Measurements from ENCODE around the gene RNASEH2A.

RNASEH2A gene

DNA sequence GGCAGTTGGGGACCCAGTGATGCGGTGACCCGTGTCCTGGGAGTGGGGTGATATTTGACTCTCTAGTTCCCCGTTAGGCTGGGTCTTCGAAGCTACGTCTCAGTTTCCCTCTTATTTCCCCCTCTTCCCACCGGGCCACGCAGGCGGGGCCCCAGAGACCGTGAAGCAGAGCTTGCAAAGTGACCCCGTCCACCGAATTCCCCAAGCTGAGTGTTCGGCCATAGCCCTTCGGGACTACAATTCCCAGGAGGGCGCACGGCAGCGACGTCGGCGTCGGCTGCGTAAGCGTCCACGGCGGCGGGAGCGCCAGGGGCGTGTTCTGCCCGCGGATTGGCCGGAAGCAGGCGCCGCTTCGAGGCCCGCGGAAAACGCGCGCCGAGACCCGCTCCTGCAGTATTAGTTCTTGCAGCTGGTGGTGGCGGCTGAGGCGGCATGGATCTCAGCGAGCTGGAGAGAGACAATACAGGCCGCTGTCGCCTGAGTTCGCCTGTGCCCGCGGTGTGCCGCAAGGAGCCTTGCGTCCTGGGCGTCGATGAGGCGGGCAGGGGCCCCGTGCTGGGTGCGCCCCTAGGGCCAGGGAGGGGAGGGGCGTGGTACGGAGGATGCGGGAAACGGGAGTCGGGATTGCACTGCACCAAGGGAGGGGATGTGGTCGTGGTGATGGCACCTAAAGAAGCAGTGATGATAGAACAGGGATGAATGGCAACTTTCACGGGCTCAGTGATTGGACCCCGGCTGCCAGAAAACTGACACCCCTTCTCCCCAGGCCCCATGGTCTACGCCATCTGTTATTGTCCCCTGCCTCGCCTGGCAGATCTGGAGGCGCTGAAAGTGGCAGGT is at the start of gene RNASEH2A:
RNASEH2A (plus strand) TSS at position 343 of the 840 bp plus-strand sequence; CDS start at position 433, 90 bp downstream.
- H3K4me3 Mint-ChIP-seq = peak within 1 kb of the TSS; percentile 88
- peaks cover 17% of the 10 kb centered on the region for H3K4me1 Mint-ChIP-seq
- ATAC-seq (ENCODE audit: low read depth) = peak; percentile 90
- H3K27ac Mint-ChIP-seq = peak within 1 kb of the TSS; percentile 89
- peaks cover 2% of the 10 kb centered on the region for H3K27me3 Mint-ChIP-seq
- H3K9me3 Mint-ChIP-seq = no peaks in the 10 kb centered on the region
- peak; percentile 85 for DNase-seq (ENCODE audit: low spot score in 2 of 2)
- H3K36me3 Mint-ChIP-seq = peaks cover 3% of the 10 kb centered on the region

DNA sequence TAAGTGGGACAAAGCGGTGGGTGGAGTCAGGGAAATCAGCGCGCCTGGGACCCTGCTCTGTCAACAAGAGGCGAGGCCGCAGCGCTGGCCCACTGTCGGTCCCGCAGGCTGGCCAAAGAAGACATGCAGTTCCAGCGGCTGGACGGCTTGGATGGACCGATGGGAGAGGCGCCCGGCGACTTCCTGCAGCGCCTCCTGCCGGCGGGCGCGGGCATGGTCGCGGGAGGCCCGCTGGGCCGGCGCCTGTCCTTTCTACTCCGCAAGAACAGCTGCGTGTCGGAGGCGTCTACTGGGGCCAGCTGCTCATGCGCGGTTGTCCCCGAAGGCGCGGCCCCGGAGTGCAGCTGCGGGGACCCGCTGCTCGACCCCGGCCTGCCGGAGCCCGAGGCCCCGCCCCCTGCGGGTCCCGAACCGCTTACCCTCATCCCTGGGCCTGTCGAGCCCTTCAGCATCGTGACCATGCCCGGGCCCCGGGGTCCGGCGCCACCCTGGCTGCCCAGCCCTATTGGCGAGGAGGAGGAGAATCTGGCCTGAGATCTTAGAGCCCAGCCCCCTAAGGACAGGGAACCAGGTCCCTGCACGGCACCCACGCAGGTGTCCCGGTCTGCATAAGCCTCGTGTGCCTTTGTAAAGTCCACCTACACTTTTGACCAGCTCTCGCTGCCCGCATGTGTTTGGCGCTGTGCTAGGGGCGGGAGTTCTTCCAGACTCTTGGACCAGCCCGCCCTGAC is 48.7 kb upstream of the RNASEH2A start:
- Mint-ChIP-seq H3K4me3 (peak overlapping the region; percentile 32), H3K4me1 (no peaks in the 10 kb centered on the region), H3K27me3 (peaks cover 18% of the 10 kb centered on the region), H3K9me3 (no peaks in the 10 kb centered on the region), H3K27ac (no peak overlapping the region), H3K36me3 (no peaks in the 10 kb centered on the region)
- DNase-seq (ENCODE audit: low spot score in 2 of 2) (peak; percentile 63 to 75), ATAC-seq (ENCODE audit: low read depth) (peak; percentile 74)

GRCh38 chr19:12759686-12760085 is 46.7 kb upstream of the RNASEH2A start:
- no peak for DNase-seq (ENCODE audit: low spot score in 2 of 2)
- Mint-ChIP-seq H3K27ac (no peak overlapping the region), H3K9me3 (no peaks in the 10 kb centered on the region), H3K4me3 (no peak overlapping the region), H3K27me3 (peaks cover 13% of the 10 kb centered on the region), H3K4me1 (no peaks in the 10 kb centered on the region), H3K36me3 (no peaks in the 10 kb centered on the region)
- no peak for ATAC-seq (ENCODE audit: low read depth)

GRCh38 chr19:12763100-12763499 is 43.3 kb upstream of the RNASEH2A start:
- ATAC-seq (ENCODE audit: low read depth) (no peak), DNase-seq (ENCODE audit: low spot score in 2 of 2) (no peak)
- no peaks in the 10 kb centered on the region for H3K36me3 Mint-ChIP-seq
- H3K27ac Mint-ChIP-seq = no peak overlapping the region
- no peaks in the 10 kb centered on the region for H3K9me3 Mint-ChIP-seq
- peaks cover 1% of the 10 kb centered on the region for H3K27me3 Mint-ChIP-seq
- H3K4me1 Mint-ChIP-seq = peaks cover 5% of the 10 kb centered on the region
- no peak overlapping the region for H3K4me3 Mint-ChIP-seq

- DNase-seq (ENCODE audit: low spot score in 2 of 2) (no peak), ATAC-seq (ENCODE audit: low read depth) (no peak)
- H3K4me1 Mint-ChIP-seq = peaks cover 7% of the 10 kb centered on the region
- H3K36me3 Mint-ChIP-seq = no peaks in the 10 kb centered on the region
- no peaks in the 10 kb centered on the region for H3K27me3 Mint-ChIP-seq
- H3K9me3 Mint-ChIP-seq = no peaks in the 10 kb centered on the region
- no peak overlapping the region for H3K4me3 Mint-ChIP-seq
- H3K27ac Mint-ChIP-seq = no peak overlapping the region
These were observed 41.7 kb upstream of the RNASEH2A start for GRCh38 chr19:12764698-12765097.

GRCh38 chr19:12766051-12766521 is 40.3 kb upstream of the RNASEH2A start:
- peak; percentile 81 to 93 for DNase-seq (ENCODE audit: low spot score in 2 of 2)

DNA sequence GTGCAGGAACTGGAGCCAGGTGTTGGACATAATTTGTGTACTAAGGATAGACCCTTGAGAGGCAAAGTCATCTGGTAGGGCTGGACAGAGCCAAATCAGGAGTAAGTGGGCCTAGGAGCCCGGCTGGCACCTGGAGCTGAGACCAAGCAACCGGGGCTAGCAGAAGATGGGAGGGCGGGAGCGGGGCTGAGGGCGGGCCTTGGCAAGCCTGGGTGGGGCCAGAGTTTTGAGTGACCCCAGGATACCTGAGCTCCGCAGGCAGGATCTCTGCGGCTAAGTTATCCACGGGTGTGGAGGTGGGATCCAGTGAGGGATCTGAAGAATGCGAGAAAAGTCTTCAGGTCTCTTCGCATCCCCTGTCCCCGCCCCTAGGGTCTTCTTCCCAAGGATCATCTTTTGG is 39.2 kb upstream of the RNASEH2A start:
- no peaks in the 10 kb centered on the region for H3K36me3 Mint-ChIP-seq
- no peak overlapping the region for H3K27ac Mint-ChIP-seq
- ATAC-seq (ENCODE audit: low read depth) = no peak
- no peak overlapping the region for H3K4me3 Mint-ChIP-seq
- H3K4me1 Mint-ChIP-seq = peaks cover 12% of the 10 kb centered on the region
- H3K9me3 Mint-ChIP-seq = no peaks in the 10 kb centered on the region
- DNase-seq (ENCODE audit: low spot score in 2 of 2) = no peak
- no peaks in the 10 kb centered on the region for H3K27me3 Mint-ChIP-seq

More at GRCh38 chr19:12766051-12766521, 40.3 kb upstream of the RNASEH2A start:
- Mint-ChIP-seq H3K27ac (no peak overlapping the region), H3K36me3 (no peaks in the 10 kb centered on the region), H3K4me3 (peak overlapping the region; percentile 5), H3K9me3 (no peaks in the 10 kb centered on the region), H3K27me3 (no peaks in the 10 kb centered on the region), H3K4me1 (peaks cover 12% of the 10 kb centered on the region)
- ATAC-seq (ENCODE audit: low read depth) = peak; percentile 74

GRCh38 chr19:12767666-12768065 is 38.7 kb upstream of the RNASEH2A start:
- ATAC-seq (ENCODE audit: low read depth) = no peak
- H3K9me3 Mint-ChIP-seq = no peaks in the 10 kb centered on the region
- peaks cover 12% of the 10 kb centered on the region for H3K4me1 Mint-ChIP-seq
- no peak for DNase-seq (ENCODE audit: low spot score in 2 of 2)
- no peaks in the 10 kb centered on the region for H3K27me3 Mint-ChIP-seq
- H3K4me3 Mint-ChIP-seq = no peak overlapping the region
- H3K36me3 Mint-ChIP-seq = no peaks in the 10 kb centered on the region
- no peak overlapping the region for H3K27ac Mint-ChIP-seq

DNA sequence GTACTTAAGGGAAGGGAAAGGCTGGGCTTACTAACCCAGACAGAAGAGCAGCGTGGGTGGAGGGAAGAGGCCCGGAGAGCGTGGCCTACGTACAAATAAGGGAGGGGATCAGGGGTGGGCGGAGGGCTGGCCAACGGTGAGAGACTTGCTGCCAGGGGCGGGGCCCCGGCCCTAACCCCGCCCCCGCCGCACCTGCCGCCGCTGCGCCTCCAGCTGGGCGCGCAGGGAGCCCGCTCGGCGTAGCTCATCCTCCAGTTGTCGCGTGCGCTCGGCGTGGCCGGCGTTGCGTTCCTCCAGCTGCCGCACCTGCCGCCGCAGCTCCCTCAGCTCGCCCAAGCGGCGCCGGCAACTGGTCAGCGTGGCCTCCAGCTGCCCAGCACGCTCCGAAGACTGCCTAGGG is 36.7 kb upstream of the RNASEH2A start:
- Mint-ChIP-seq H3K27me3 (no peaks in the 10 kb centered on the region), H3K36me3 (no peaks in the 10 kb centered on the region), H3K9me3 (no peaks in the 10 kb centered on the region), H3K4me1 (peaks cover 17% of the 10 kb centered on the region), H3K27ac (no peak overlapping the region), H3K4me3 (peak overlapping the region; percentile 35)
- DNase-seq (ENCODE audit: low spot score in 2 of 2) (no peak), ATAC-seq (ENCODE audit: low read depth) (peak; percentile 84)

GRCh38 chr19:12770922-12771321 is 35.5 kb upstream of the RNASEH2A start:
- ATAC-seq (ENCODE audit: low read depth) = no peak
- H3K9me3 Mint-ChIP-seq = no peaks in the 10 kb centered on the region
- H3K36me3 Mint-ChIP-seq = no peaks in the 10 kb centered on the region
- H3K4me3 Mint-ChIP-seq = no peak overlapping the region
- no peak overlapping the region for H3K27ac Mint-ChIP-seq
- DNase-seq (ENCODE audit: low spot score in 2 of 2) = no peak
- peaks cover 16% of the 10 kb centered on the region for H3K4me1 Mint-ChIP-seq
- H3K27me3 Mint-ChIP-seq = no peaks in the 10 kb centered on the region

DNA sequence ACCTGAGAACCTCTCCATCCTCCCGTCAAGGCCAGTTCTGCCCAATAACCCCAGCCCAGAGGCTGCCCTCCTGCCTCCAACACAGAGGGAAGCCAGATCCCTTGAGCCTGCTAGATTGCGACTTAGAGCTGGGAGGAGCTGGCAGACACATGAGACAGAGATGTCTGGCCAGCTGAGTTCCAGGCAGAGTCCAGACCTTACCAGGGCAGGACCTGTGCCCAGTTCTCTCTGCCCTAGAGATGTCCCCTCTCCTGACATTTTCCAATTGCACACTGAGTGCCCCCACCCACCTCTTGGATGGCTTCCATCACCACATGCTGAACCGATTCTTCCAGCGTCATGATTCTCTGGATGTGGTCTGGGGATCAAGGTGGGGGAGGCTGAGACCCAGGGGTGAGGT is 34.1 kb upstream of the RNASEH2A start:
- no peak for ATAC-seq (ENCODE audit: low read depth)
- Mint-ChIP-seq H3K4me3 (no peak overlapping the region), H3K27me3 (no peaks in the 10 kb centered on the region), H3K27ac (no peak overlapping the region), H3K9me3 (no peaks in the 10 kb centered on the region), H3K4me1 (peaks cover 14% of the 10 kb centered on the region), H3K36me3 (no peaks in the 10 kb centered on the region)
- DNase-seq (ENCODE audit: low spot score in 2 of 2) = no peak

DNA sequence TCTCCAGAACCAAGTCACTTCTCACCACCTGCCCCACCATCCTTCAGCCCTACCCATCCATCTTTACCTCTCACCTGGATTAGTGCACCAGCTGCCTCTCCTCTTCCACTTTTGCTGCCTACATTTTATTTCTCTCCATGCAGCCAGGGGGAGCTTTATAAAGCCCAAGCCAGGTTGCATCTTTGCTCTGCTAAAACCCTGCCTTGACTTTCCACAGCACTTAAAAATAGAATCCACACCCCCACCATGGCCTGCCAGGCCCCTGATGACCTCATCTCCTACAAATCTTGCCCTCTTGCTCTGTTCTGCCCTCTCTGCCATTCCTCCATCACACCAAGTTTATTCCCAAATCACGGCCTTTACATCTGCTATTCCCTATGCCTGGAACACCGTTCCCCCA is 32.8 kb upstream of the RNASEH2A start:
- ATAC-seq (ENCODE audit: low read depth) = no peak
- H3K9me3 Mint-ChIP-seq = no peaks in the 10 kb centered on the region
- peak overlapping the region; percentile 21 for H3K27ac Mint-ChIP-seq
- DNase-seq (ENCODE audit: low spot score in 2 of 2) = no peak
- H3K36me3 Mint-ChIP-seq = no peaks in the 10 kb centered on the region
- H3K4me3 Mint-ChIP-seq = no peak overlapping the region
- peaks cover 19% of the 10 kb centered on the region for H3K4me1 Mint-ChIP-seq
- H3K27me3 Mint-ChIP-seq = no peaks in the 10 kb centered on the region

- DNase-seq (ENCODE audit: low spot score in 2 of 2) (no peak), ATAC-seq (ENCODE audit: low read depth) (peak; percentile 2)
- Mint-ChIP-seq H3K27me3 (no peaks in the 10 kb centered on the region), H3K9me3 (no peaks in the 10 kb centered on the region), H3K4me3 (peak within 1 kb of the TSS; percentile 81), H3K36me3 (no peaks in the 10 kb centered on the region), H3K4me1 (peaks cover 23% of the 10 kb centered on the region), H3K27ac (peak within 1 kb of the TSS; percentile 20)
These were observed 31.5 kb upstream of the RNASEH2A start, which contains the start of gene HOOK2 for GRCh38 chr19:12774588-12775555. TSS of gene HOOK2 (minus strand) at chr19:12775552. CDS start at chr19:12775449, 103 bp downstream.

Data from memory B cell (primary cell).